H1 (cell line): ENCODE data around the gene MYO15A. TPM values are rescaled to one million over a fixed set of nuclear protein-coding genes. Genes with fewer than 3 reads are reported as not detected.

Experiments
- CTCF ChIA-PET: fragments of 300-600 bp; sonication (Branson Sonifier 250); formaldehyde crosslinking; loops from one replicate; lab custom pipeline; 2021; ENCODE audit not compliant: partially characterized antibody; lab: Charles Lee
- POLR2A ChIA-PET: fragments of 300-600 bp; sonication (Branson Sonifier 250); formaldehyde crosslinking; loops from one replicate; lab custom pipeline; 2021; ENCODE audit warnings: inconsistent platforms; ENCODE audit not compliant: partially characterized antibody; lab: Charles Lee
- DNase-seq, 2 experiments: peaks; one replicate each; pipeline versions ENCODE4 v3.0.0 to v3.0.0-alpha.2; 2010 to 2022; ENCODE audit warnings: low spot score in 2 of 2, low read depth in 1 of 2, mixed read lengths in 1 of 2
- FAIRE-seq: peaks from 2 replicates; lab custom pipeline; 2011; peaks lifted over from hg19 to GRCh38; lab: Jason Lieb, UNC
- H2AFZ ChIP-seq: 2 replicates; pipeline ENCODE4 v1.8.1; 2012; ENCODE audit warnings: low read length, inconsistent platforms
- H2AK5ac ChIP-seq: 2 replicates; pipeline ENCODE4 v1.6.1; 2013; ENCODE audit warnings: low read depth, low read length
- H2BK120ac ChIP-seq: replicated peaks from 2 replicates; pipeline ENCODE3; 2013; ENCODE audit warnings: low read depth, low read length, inconsistent platforms
- H2BK12ac ChIP-seq: 2 replicates; pipeline ENCODE4 v1.6.1; 2013; ENCODE audit warnings: low read depth, low read length
- H2BK15ac ChIP-seq: 2 replicates; pipeline ENCODE4 v1.6.1; 2013; ENCODE audit warnings: low read length
- H2BK20ac ChIP-seq: 2 replicates; pipeline ENCODE4 v1.6.1; 2013; ENCODE audit warnings: low read length
- H2BK5ac ChIP-seq: 2 replicates; pipeline ENCODE4 v1.6.1; 2013; ENCODE audit warnings: low read depth, low read length
- H3K14ac ChIP-seq: 2 replicates; pipeline ENCODE4 v1.6.1; 2013; ENCODE audit warnings: inconsistent platforms; ENCODE audit not compliant: insufficient read length
- H3K18ac ChIP-seq: 2 replicates; pipeline ENCODE4 v1.6.1; 2013; ENCODE audit warnings: low read length; ENCODE audit errors: extremely low read depth
- H3K23ac ChIP-seq: 2 replicates; pipeline ENCODE4 v1.6.1; 2013; ENCODE audit warnings: inconsistent platforms; ENCODE audit not compliant: insufficient read length
- H3K23me2 ChIP-seq: 2 replicates; pipeline ENCODE4 v1.6.1; 2013; ENCODE audit warnings: low read depth, low read length
- H3K27ac ChIP-seq: 2 replicates; pipeline ENCODE4 v1.6.1; 2011; ENCODE audit warnings: low read depth, low read length, inconsistent platforms
- H3K27me3 ChIP-seq, 4 experiments: replicated peaks in 1 of 4; 1 replicate in 1 of 4; 2 replicates in 3 of 4; pipeline versions ENCODE4 v1.6.1 to v1.8.1; 2011 to 2013; ENCODE audit warnings: low read length in 3 of 4, mild to moderate bottlenecking in 3 of 4, inconsistent platforms in 2 of 4, mixed read lengths in 2 of 4, moderate library complexity in 1 of 4; ENCODE audit not compliant: control insufficient read depth in 3 of 4, insufficient read depth in 3 of 4; ENCODE audit errors: extremely low read depth in 1 of 4
- H3K36me3 ChIP-seq, 4 experiments: 2 replicates each; pipeline versions ENCODE4 v1.6.1 to v1.8.1; 2011 to 2013; ENCODE audit warnings: mild to moderate bottlenecking in 4 of 4, low read length in 3 of 4, moderate library complexity in 2 of 4, control low read depth in 1 of 4, inconsistent platforms in 1 of 4; ENCODE audit not compliant: insufficient read depth in 4 of 4, control insufficient read depth in 2 of 4
- H3K4ac ChIP-seq: replicated peaks from 2 replicates; pipeline ENCODE3; 2013; ENCODE audit warnings: low read length, low read depth, mixed read lengths, inconsistent platforms; ENCODE audit not compliant: insufficient read length
- H3K4me1 ChIP-seq, 4 experiments: replicated peaks in 1 of 4; 1 replicate in 1 of 4; 2 replicates in 3 of 4; pipeline versions ENCODE4 v1.6.1 to v1.8.1; 2011 to 2013; ENCODE audit warnings: low read length in 3 of 4, inconsistent platforms in 2 of 4, mixed read lengths in 1 of 4; ENCODE audit not compliant: insufficient read depth in 4 of 4, control insufficient read depth in 3 of 4
- H3K4me2 ChIP-seq, 2 experiments: 2 replicates each; pipeline versions ENCODE4 v1.6.1 to v1.8.1; 2011 to 2013; ENCODE audit warnings: low read depth in 2 of 2, low read length in 2 of 2, control low read depth in 1 of 2, inconsistent platforms in 1 of 2, mild to moderate bottlenecking in 1 of 2; ENCODE audit not compliant: insufficient read depth in 1 of 2
- H3K4me3 ChIP-seq, 4 experiments: fragments of 200-600, 300-600 bp in 1 of 4; sonication (generic), shearing (Covaris generic), sonication (Bioruptor Twin) in 1 of 4; 2 replicates each; pipeline versions ENCODE4 v1.5.1 to v1.8.1; 2011 to 2016; ENCODE audit warnings: low read length in 4 of 4, low read depth in 3 of 4, control low read depth in 2 of 4, inconsistent platforms in 2 of 4, mild to moderate bottlenecking in 2 of 4, mixed read lengths in 1 of 4, moderate library complexity in 1 of 4; ENCODE audit not compliant: insufficient read depth in 2 of 4; ENCODE audit errors: extremely low read depth in 1 of 4
- H3K56ac ChIP-seq: replicated peaks from 2 replicates; pipeline ENCODE3; 2013; ENCODE audit warnings: low read depth, mild to moderate bottlenecking, mixed read lengths, low read length, inconsistent platforms; ENCODE audit not compliant: insufficient read length
- H3K79me1 ChIP-seq: 2 replicates; pipeline ENCODE4 v1.6.1; 2013; ENCODE audit warnings: low read depth, low read length, control low read depth
- H3K79me2 ChIP-seq, 2 experiments: 2 replicates each; pipeline versions ENCODE4 v1.6.1 to v1.8.1; 2012 to 2013; ENCODE audit warnings: low read length in 2 of 2, mild to moderate bottlenecking in 2 of 2, inconsistent platforms in 1 of 2; ENCODE audit not compliant: insufficient read depth in 2 of 2, control insufficient read depth in 1 of 2
- H3K9ac ChIP-seq, 4 experiments: replicated peaks in 1 of 4; 1 replicate in 1 of 4; 2 replicates in 3 of 4; pipeline versions ENCODE4 v1.6.1 to v1.8.1; 2011 to 2013; ENCODE audit warnings: low read depth in 3 of 4, low read length in 3 of 4, control low read depth in 2 of 4, mild to moderate bottlenecking in 2 of 4, moderate library complexity in 2 of 4, inconsistent platforms in 1 of 4; ENCODE audit errors: extremely low read depth in 1 of 4
- H3K9me3 ChIP-seq, 2 experiments: 2 replicates each; pipeline versions ENCODE4 v1.6.1 to v1.8.1; 2012 to 2013; ENCODE audit warnings: mild to moderate bottlenecking in 2 of 2, moderate library complexity in 2 of 2, control low read depth in 1 of 2, inconsistent platforms in 1 of 2, low read depth in 1 of 2, low read length in 1 of 2, mixed read lengths in 1 of 2; ENCODE audit not compliant: insufficient read depth in 2 of 2
- H4K20me1 ChIP-seq, 2 experiments: replicated peaks in 1 of 2; 2 replicates each; pipeline versions ENCODE3 to v1.8.1; 2011 to 2013; ENCODE audit warnings: inconsistent platforms in 2 of 2, low read length in 2 of 2, mild to moderate bottlenecking in 1 of 2; ENCODE audit not compliant: insufficient read depth in 2 of 2, control insufficient read depth in 1 of 2
- H4K5ac ChIP-seq: 2 replicates; pipeline ENCODE4 v1.6.1; 2013; ENCODE audit warnings: low read length, low read depth, mixed read lengths, inconsistent platforms; ENCODE audit not compliant: insufficient read length
- H4K8ac ChIP-seq: 2 replicates; pipeline ENCODE4 v1.8.0; 2013; ENCODE audit warnings: mild to moderate bottlenecking, moderate library complexity, low read length, inconsistent platforms; ENCODE audit not compliant: insufficient read depth; ENCODE audit errors: extremely low read depth
- H4K91ac ChIP-seq: replicated peaks from 2 replicates; pipeline ENCODE3; 2013; ENCODE audit warnings: low read length, mixed read lengths, inconsistent platforms; ENCODE audit not compliant: insufficient read length
- CBX8 ChIP-seq: fragments of 300-800, 300-1000 bp; sonication (generic); IDR thresholded peaks from 2 replicates; pipeline ENCODE4 v1.7.1; 2016; ENCODE audit warnings: low read depth, low read length, borderline replicate concordance
- CTBP2 ChIP-seq: IDR thresholded peaks from 2 replicates; pipeline ENCODE4 v1.7.0; 2011; ENCODE audit warnings: borderline replicate concordance, mild to moderate bottlenecking, moderate library complexity, mixed read lengths, low read length; ENCODE audit not compliant: insufficient read depth, insufficient read length
- GTF2F1 ChIP-seq: IDR thresholded peaks from 2 replicates; pipeline ENCODE4 v1.6.1; 2012; ENCODE audit warnings: low read depth, low read length, improper control_type of control experiment, borderline replicate concordance
- HDAC6 ChIP-seq: IDR thresholded peaks from one replicate; pipeline ENCODE4 v1.7.1; 2012; ENCODE audit warnings: low read depth, mild to moderate bottlenecking, inconsistent platforms, low read length, moderate library complexity
- PHF8 ChIP-seq: fragments of 200-600 bp; sonication (generic); conservative IDR thresholded peaks from 2 replicates; pipeline ENCODE4 v1.7.1; 2012; ENCODE audit warnings: low read depth, mild to moderate bottlenecking, inconsistent platforms, low read length, moderate library complexity
- RFX5 ChIP-seq: IDR thresholded peaks from 2 replicates; pipeline ENCODE4 v1.6.1; 2011; ENCODE audit warnings: low read depth, low read length, improper control_type of control experiment, borderline replicate concordance
- RNF2 ChIP-seq: fragments of 200-900, 300-1000 bp; sonication (generic); IDR thresholded peaks from 2 replicates; pipeline ENCODE4 v1.7.1; 2016; ENCODE audit warnings: borderline replicate concordance, low read depth, mild to moderate bottlenecking, antibody characterized with exemption, low read length; ENCODE audit not compliant: poor library complexity, severe bottlenecking; ENCODE audit errors: missing control alignments
- SIX5 ChIP-seq: IDR thresholded peaks from 2 replicates; pipeline ENCODE4 v1.6.1; 2011; ENCODE audit warnings: mild to moderate bottlenecking, low read depth, low read length
- SP1 ChIP-seq: IDR thresholded peaks from 2 replicates; pipeline ENCODE4 v1.6.1; 2011; ENCODE audit warnings: low read depth, low read length
- SP4 ChIP-seq: IDR thresholded peaks from 2 replicates; pipeline ENCODE4 v1.6.1; 2012; ENCODE audit warnings: low read length, inconsistent platforms
- TAF7 ChIP-seq: optimal IDR thresholded peaks from 2 replicates; pipeline ENCODE3; 2011; ENCODE audit warnings: low read depth, mild to moderate bottlenecking, inconsistent platforms, low read length, moderate library complexity, borderline replicate concordance
- TEAD4 ChIP-seq: IDR thresholded peaks from 2 replicates; pipeline ENCODE4 v1.6.1; 2012; ENCODE audit warnings: low read depth, low read length, inconsistent platforms, mixed read lengths
- YY1 ChIP-seq: IDR thresholded peaks from 2 replicates; pipeline ENCODE4 v1.6.1; 2011; ENCODE audit warnings: low read depth, mild to moderate bottlenecking, low read length
- WGBS, 2 experiments: shearing (Covaris generic) in 1 of 2; methylation state at CpG; one replicate each; pipeline versions ENCODE4 v1.1.6 to v1.1.7; 2013 to 2015; ENCODE audit warnings: low lambda C conversion rate in 2 of 2, mixed read lengths in 2 of 2, inconsistent platforms in 1 of 2, low coverage in 1 of 2, missing lambda C conversion rate in 1 of 2; ENCODE audit not compliant: insufficient replicate concordance in 2 of 2, insufficient coverage in 1 of 2, insufficient read length in 1 of 2; ENCODE audit errors: extremely low coverage in 1 of 2, missing lambda C conversion rate in 1 of 2; 5-methylcytosine and 5-hydroxymethylcytosine counted together
- polyA plus RNA-seq, 7 experiments: library from polyadenylated mRNA; depleted of rRNA in 3 of 7; stranded (reverse) in 5 of 7; unstranded in 2 of 7; fragments of >200 nt in 5 of 7; fragments of 200-250 nt in 2 of 7; gene quantifications; 1 replicate in 5 of 7; 2 replicates in 1 of 7; 4 replicates in 1 of 7; pipeline versions ENCODE4 v1.2.1 to v1.2.3, GENCODE V29; 2011 to 2013; ENCODE audit warnings: missing spikeins in 2 of 7, mixed read lengths in 2 of 7
- total RNA-seq: library from RNA; stranded (reverse); fragmentation: NEBNext Ultra II Directional; extraction: Animal tissue kit (Norgen Biotek cat#: 25700); gene quantifications from 2 replicates; pipeline ENCODE4 v1.2.1, GENCODE V29; 2021
- TF ChIP-seq, protein P1 (sequence below): IDR thresholded peaks from 2 replicates; pipeline ENCODE4 v1.6.1; 2012; ENCODE audit warnings: inconsistent platforms

Gene MYO15A
- total and polyA plus RNA-seq, 2 of the 8 experiments (the other 6 are each of a cell fraction or from before 2014, with no cell fraction given): 1.6 to 4.2 TPM

DNA sequence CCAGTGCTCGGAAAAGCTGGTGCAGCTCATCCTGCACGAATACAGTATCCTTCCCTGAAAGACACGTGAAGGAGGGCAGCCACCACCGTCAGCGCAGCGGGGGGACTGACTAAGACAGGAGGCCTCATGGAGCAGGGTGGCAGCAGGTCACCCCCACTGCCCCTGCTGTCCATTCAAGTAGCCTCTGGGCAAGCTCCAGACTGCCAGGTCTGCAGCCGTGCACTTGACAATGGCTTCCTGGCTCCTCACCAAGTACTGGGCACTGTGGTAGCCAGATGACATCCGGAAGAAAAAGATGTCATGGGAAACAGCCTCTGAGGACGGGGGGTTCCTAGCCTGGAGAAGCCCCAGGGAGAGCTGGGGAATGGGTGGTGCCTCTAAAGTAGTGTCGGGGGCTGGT, 7.9 kb upstream of the MYO15A start:
- TF ChIP-seq PHF8: no peak
- TF ChIP-seq RNF2: no peak
- TF ChIP-seq RFX5: no peak
- TF ChIP-seq YY1: no peak
- TF ChIP-seq GTF2F1: no peak
- TF ChIP-seq TAF7: no peak
- no peak for TF ChIP-seq SP1
- no peak for TF ChIP-seq HDAC6
- no peak for TF ChIP-seq CBX8
- TF ChIP-seq TEAD4: no peak
- TF ChIP-seq CTBP2: no peak
- TF ChIP-seq, protein P1, sequence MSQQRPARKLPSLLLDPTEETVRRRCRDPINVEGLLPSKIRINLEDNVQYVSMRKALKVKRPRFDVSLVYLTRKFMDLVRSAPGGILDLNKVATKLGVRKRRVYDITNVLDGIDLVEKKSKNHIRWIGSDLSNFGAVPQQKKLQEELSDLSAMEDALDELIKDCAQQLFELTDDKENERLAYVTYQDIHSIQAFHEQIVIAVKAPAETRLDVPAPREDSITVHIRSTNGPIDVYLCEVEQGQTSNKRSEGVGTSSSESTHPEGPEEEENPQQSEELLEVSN: no peak
- no peak for TF ChIP-seq SP4
- no peak for TF ChIP-seq SIX5
- Histone ChIP-seq H3K4me3 (no peak overlapping the region), H3K79me1 (no peaks in the 10 kb centered on the region), H4K20me1 (peaks cover 10% of the 10 kb centered on the region in 2 experiments), H4K91ac (no peak overlapping the region), H2BK120ac (no peak overlapping the region), H3K36me3 (peaks cover 10 to 49% (median 34%) of the 10 kb centered on the region in 4 experiments; a peak in 7 of 8 replicates), H3K4me2 (no peak overlapping the region), H3K56ac (no peak overlapping the region), H2AK5ac (no peak overlapping the region), H2BK12ac (no peak overlapping the region), H3K23ac (no peak overlapping the region), H2BK5ac (no peak overlapping the region), H3K9me3 (no peaks in the 10 kb centered on the region), H3K27ac (no peak overlapping the region), H3K4ac (no peak overlapping the region), H2BK15ac (no peak overlapping the region), H3K9ac (no peak overlapping the region), H3K4me1 (no peaks in the 10 kb centered on the region), H4K5ac (no peak overlapping the region), H2BK20ac (no peak overlapping the region), H3K23me2 (no peaks in the 10 kb centered on the region), H4K8ac (no peak overlapping the region), H2AFZ (no peak overlapping the region), H3K27me3 (no peaks in the 10 kb centered on the region), H3K14ac (no peak overlapping the region), H3K79me2 (no peaks in the 10 kb centered on the region), H3K18ac (no peak overlapping the region)
- 88% methylated on average over 10 of the region's 10 CpGs; no CpG with 5 or more reads in 1 of the 2 experiments for WGBS, 2 experiments
- no peak for FAIRE-seq
- POLR2A ChIA-PET: interaction anchor here (0.7 to 3.7 kb wide), 5 partner anchors 9 to 116 kb away, joined by 3 to 34 read pairs (median 4); partner anchors contain the start of gene MYO15A
- CTCF ChIA-PET: interaction anchor here (0.5 to 1.8 kb wide), 3 partner anchors 9 to 368 kb away, joined by 3 to 6 read pairs (median 3); no protein-coding TSS in a partner anchor
- no peak for DNase-seq
